ENCODE measurements around the gene CPHXL. TPM values are rescaled to one million over a fixed set of nuclear protein-coding genes. Genes with fewer than 3 reads are reported as not detected.

CPHXL gene
- total and polyA plus RNA-seq, 10 donors = not detected

DNA sequence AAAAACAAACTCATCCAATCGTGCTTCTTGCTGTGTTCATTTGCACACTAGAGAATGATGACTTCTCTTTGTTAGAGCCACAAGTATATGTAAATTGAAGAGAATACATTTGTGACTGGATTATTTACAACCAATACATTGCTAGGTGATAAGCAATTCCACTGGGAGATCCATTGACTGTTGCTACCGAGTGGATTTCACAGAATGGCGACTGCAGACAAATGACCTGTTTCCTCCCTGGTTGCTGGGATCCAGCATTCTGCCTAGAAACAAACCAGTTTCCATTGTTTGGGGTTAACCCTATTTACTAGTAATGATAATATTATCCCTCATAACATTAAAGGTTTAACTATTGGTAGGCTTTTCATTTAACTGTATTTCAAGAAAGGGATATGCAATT lies 36.9 kb upstream of the CPHXL start:
- Histone ChIP-seq H3K27ac (no peak overlapping the region), H3K4me1 (peaks cover 0 to 23% (median 3%) of the 10 kb centered on the region in 6 donors), H3K9me3 (no peaks in the 10 kb centered on the region), H3K4me3 (no peak overlapping the region), H3K36me3 (no peaks in the 10 kb centered on the region), H3K27me3 (replicated peaks in 1 of 7) (no peaks in the 10 kb centered on the region)
- no peak for TF ChIP-seq POLR2AphosphoS5 (IDR thresholded peaks at IDR 0.05)
- TF ChIP-seq, protein P1, sequence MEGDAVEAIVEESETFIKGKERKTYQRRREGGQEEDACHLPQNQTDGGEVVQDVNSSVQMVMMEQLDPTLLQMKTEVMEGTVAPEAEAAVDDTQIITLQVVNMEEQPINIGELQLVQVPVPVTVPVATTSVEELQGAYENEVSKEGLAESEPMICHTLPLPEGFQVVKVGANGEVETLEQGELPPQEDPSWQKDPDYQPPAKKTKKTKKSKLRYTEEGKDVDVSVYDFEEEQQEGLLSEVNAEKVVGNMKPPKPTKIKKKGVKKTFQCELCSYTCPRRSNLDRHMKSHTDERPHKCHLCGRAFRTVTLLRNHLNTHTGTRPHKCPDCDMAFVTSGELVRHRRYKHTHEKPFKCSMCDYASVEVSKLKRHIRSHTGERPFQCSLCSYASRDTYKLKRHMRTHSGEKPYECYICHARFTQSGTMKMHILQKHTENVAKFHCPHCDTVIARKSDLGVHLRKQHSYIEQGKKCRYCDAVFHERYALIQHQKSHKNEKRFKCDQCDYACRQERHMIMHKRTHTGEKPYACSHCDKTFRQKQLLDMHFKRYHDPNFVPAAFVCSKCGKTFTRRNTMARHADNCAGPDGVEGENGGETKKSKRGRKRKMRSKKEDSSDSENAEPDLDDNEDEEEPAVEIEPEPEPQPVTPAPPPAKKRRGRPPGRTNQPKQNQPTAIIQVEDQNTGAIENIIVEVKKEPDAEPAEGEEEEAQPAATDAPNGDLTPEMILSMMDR (IDR thresholded peaks at IDR 0.05 in 8 of 11, conservative IDR thresholded peaks at IDR 0.05 in 3 of 11) = no peak
- TF ChIP-seq POLR2A (IDR thresholded peaks at IDR 0.05) = no peak
- DNase-seq = no peak
- WGBS, 5 donors = 79 to 91% (median 86%) methylated on average over 3 of the region's 3 CpGs
- intact Hi-C loops (cut with DNase I; ENCODE audit: low total_unique reads) = loop anchor here (2.0 to 10.0 kb wide), 2 partner anchors 292 to 358 kb away; no protein-coding TSS in a partner anchor

GRCh38 chr16:75762746-75763145 lies 36.5 kb upstream of the CPHXL start:
- intact Hi-C loops (cut with DNase I; ENCODE audit: low total_unique reads) = loop anchor here (2.0 to 10.0 kb wide), 2 partner anchors 292 to 358 kb away; no protein-coding TSS in a partner anchor

GRCh38 chr16:75761108-75761507 lies 34.8 kb upstream of the CPHXL start:
- Histone ChIP-seq H3K9me3 (no peaks in the 10 kb centered on the region), H3K4me3 (peak overlapping the region in 1 of 8 donors; percentile 26), H3K36me3 (no peaks in the 10 kb centered on the region), H3K27me3 (replicated peaks in 1 of 7) (no peaks in the 10 kb centered on the region), H3K27ac (peak overlapping the region in 4 of 8 donors; percentile 51 to 75 (median 66)), H3K4me1 (peaks cover 0 to 24% (median 3%) of the 10 kb centered on the region in 6 donors)
- intact Hi-C loops (cut with DNase I; ENCODE audit: low total_unique reads) = loop anchor here (10.0 kb wide), 1 partner anchor 356 kb away; no protein-coding TSS in a partner anchor
- no peak for DNase-seq
- TF ChIP-seq POLR2AphosphoS5 (IDR thresholded peaks at IDR 0.05) = peak in 1 of 3 donors; percentile 17
- TF ChIP-seq, protein P1 (IDR thresholded peaks at IDR 0.05 in 8 of 11, conservative IDR thresholded peaks at IDR 0.05 in 3 of 11) = no peak
- 58 to 83% (median 76%) methylated on average over 7 of the region's 7 CpGs for WGBS, 5 donors

More at GRCh38 chr16:75762746-75763145, 36.5 kb upstream of the CPHXL start:
- WGBS, 5 donors = 83 to 92% (median 88%) methylated on average over 2 of the region's 2 CpGs
- no peak for DNase-seq
- Histone ChIP-seq H3K27me3 (replicated peaks in 1 of 7) (no peaks in the 10 kb centered on the region), H3K4me3 (no peak overlapping the region), H3K9me3 (no peaks in the 10 kb centered on the region), H3K36me3 (no peaks in the 10 kb centered on the region), H3K4me1 (peaks cover 0 to 24% (median 3%) of the 10 kb centered on the region in 6 donors), H3K27ac (no peak overlapping the region)
- no peak for TF ChIP-seq POLR2A (IDR thresholded peaks at IDR 0.05)
- TF ChIP-seq, protein P1 (IDR thresholded peaks at IDR 0.05 in 8 of 11, conservative IDR thresholded peaks at IDR 0.05 in 3 of 11) = no peak
- no peak for TF ChIP-seq POLR2AphosphoS5 (IDR thresholded peaks at IDR 0.05)

- 12 to 21% (median 15%) methylated on average over 2 of the region's 2 CpGs for WGBS, 5 donors
- no peaks in the 10 kb centered on the region for H3K27me3 ChIP-seq (replicated peaks in 1 of 7)
- peaks cover 0 to 24% (median 3%) of the 10 kb centered on the region in 6 donors for H3K4me1 ChIP-seq
Measured at GRCh38 chr16:75760018-75760519, 33.8 kb upstream of the CPHXL start.

More at GRCh38 chr16:75760018-75760519, 33.8 kb upstream of the CPHXL start:
- no peak for TF ChIP-seq POLR2A (IDR thresholded peaks at IDR 0.05)
- TF ChIP-seq, protein P1 (IDR thresholded peaks at IDR 0.05 in 8 of 11, conservative IDR thresholded peaks at IDR 0.05 in 3 of 11) = no peak
- no peak for TF ChIP-seq POLR2AphosphoS5 (IDR thresholded peaks at IDR 0.05)
- H3K9me3 ChIP-seq = no peaks in the 10 kb centered on the region
- H3K36me3 ChIP-seq = no peaks in the 10 kb centered on the region
- intact Hi-C loops (cut with DNase I; ENCODE audit: low total_unique reads) = loop anchor here (10.0 kb wide), 1 partner anchor 355 kb away; no protein-coding TSS in a partner anchor
- DNase-seq = no peak
- H3K27ac ChIP-seq = peak overlapping the region in 1 of 8 donors; percentile 72
- H3K4me3 ChIP-seq = no peak overlapping the region

Data from spleen (tissue), 11 donors.